SK-N-SH treated with all-trans-retinoic acid at 6 μM for 48 hours (cell line): Measurements from ENCODE around the gene ATXN2L.
"Not testable (repeated sequence)": the region's sequence is repeated elsewhere in the genome, so short reads cannot be mapped to it uniquely, and the experiment has no call there.

Experiments
- ESRRG ChIP-seq: fragments of 250-450 bp; sonication (Bioruptor Pico); IDR thresholded peaks from 2 replicates; pipeline ENCODE4 v1.6.1; 2021; ENCODE audit warnings: mild to moderate bottlenecking
- RARB ChIP-seq: fragments of 250-450 bp; sonication (Bioruptor Pico); IDR thresholded peaks from 2 replicates; pipeline ENCODE4 v1.8.0; 2021; ENCODE audit warnings: mild to moderate bottlenecking, moderate library complexity
- SNAI2 ChIP-seq: fragments of 250-450 bp; sonication (Bioruptor Pico); IDR thresholded peaks from 2 replicates; pipeline ENCODE4 v1.5.0; 2020; ENCODE audit warnings: mild to moderate bottlenecking, moderate library complexity
- TCF4 ChIP-seq: fragments of 250-450 bp; sonication (Bioruptor Pico); IDR thresholded peaks from 2 replicates; pipeline ENCODE4 v1.8.0; 2021; ENCODE audit warnings: mild to moderate bottlenecking, moderate library complexity, borderline replicate concordance
- TOX ChIP-seq: fragments of 250-450 bp; sonication (Bioruptor Pico); IDR thresholded peaks from 2 replicates; pipeline ENCODE4 v1.8.0; 2021; ENCODE audit warnings: mild to moderate bottlenecking, moderate library complexity, borderline replicate concordance
- ZFP30 ChIP-seq: fragments of 450-650 bp; formaldehyde crosslinking; IDR thresholded peaks from 2 replicates; pipeline ENCODE4 v1.5.0; 2022; ENCODE audit warnings: mild to moderate bottlenecking, moderate library complexity
- ZNF70 ChIP-seq: fragments of 450-650 bp; formaldehyde crosslinking; IDR thresholded peaks from 2 replicates; pipeline ENCODE4 v1.5.0; 2020; ENCODE audit warnings: mild to moderate bottlenecking, moderate library complexity
- TF ChIP-seq, protein P1 (sequence below): fragments of 250-450 bp; sonication (Bioruptor Pico); IDR thresholded peaks from 2 replicates; pipeline ENCODE4 v1.8.0; 2020; ENCODE audit warnings: mild to moderate bottlenecking, moderate library complexity, borderline replicate concordance
- TF ChIP-seq, protein P2 (sequence below): fragments of 250-450 bp; sonication (Bioruptor Pico); IDR thresholded peaks from 2 replicates; pipeline ENCODE4 v1.5.1; 2020; ENCODE audit warnings: low read depth, mild to moderate bottlenecking, moderate library complexity

DNA sequence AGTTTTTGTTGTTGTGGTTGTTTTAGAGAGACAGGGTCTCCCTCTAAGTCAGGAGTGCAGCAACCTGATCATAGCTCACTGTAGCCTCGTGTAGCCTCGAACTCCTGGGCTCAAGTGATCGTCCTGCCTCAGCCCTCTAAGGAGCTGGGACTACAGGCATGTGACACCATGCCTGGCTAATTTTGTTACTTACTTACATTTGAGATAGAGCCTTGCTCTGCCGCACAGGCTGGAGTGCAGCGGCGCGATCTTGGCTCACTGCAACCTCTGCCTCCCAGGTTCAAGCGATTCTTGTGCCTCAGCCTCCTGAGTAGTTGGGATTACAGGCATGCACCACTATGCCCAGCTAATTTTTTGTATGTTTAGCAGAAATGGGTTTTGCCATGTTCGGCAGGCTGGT lies 44.8 kb downstream of the ATXN2L start:
- TF ChIP-seq TOX; ZFP30 (CRISPR knock-in tag); RARB (CRISPR knock-in tag); ESRRG (CRISPR knock-in tag); ZNF70 (CRISPR knock-in tag); SNAI2 (CRISPR knock-in tag); TCF4: not testable (repeated sequence)
- TF ChIP-seq, protein P1, sequence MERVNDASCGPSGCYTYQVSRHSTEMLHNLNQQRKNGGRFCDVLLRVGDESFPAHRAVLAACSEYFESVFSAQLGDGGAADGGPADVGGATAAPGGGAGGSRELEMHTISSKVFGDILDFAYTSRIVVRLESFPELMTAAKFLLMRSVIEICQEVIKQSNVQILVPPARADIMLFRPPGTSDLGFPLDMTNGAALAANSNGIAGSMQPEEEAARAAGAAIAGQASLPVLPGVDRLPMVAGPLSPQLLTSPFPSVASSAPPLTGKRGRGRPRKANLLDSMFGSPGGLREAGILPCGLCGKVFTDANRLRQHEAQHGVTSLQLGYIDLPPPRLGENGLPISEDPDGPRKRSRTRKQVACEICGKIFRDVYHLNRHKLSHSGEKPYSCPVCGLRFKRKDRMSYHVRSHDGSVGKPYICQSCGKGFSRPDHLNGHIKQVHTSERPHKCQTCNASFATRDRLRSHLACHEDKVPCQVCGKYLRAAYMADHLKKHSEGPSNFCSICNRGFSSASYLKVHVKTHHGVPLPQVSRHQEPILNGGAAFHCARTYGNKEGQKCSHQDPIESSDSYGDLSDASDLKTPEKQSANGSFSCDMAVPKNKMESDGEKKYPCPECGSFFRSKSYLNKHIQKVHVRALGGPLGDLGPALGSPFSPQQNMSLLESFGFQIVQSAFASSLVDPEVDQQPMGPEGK: not testable (repeated sequence)
- TF ChIP-seq, protein P2, sequence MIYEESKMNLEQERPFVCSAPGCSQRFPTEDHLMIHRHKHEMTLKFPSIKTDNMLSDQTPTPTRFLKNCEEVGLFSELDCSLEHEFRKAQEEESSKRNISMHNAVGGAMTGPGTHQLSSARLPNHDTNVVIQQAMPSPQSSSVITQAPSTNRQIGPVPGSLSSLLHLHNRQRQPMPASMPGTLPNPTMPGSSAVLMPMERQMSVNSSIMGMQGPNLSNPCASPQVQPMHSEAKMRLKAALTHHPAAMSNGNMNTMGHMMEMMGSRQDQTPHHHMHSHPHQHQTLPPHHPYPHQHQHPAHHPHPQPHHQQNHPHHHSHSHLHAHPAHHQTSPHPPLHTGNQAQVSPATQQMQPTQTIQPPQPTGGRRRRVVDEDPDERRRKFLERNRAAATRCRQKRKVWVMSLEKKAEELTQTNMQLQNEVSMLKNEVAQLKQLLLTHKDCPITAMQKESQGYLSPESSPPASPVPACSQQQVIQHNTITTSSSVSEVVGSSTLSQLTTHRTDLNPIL: not testable (repeated sequence)
